ENCODE data around the gene CA10. TPM values are rescaled to one million over a fixed set of nuclear protein-coding genes. Genes with fewer than 3 reads are reported as not detected.

The CA10 gene
- total RNA-seq, 2 donors from 2014 or later, result not detected

GRCh38 chr17:51921500-51921899, 237.0 kb downstream of the CA10 start:
- Histone ChIP-seq H3K36me3 (no peaks in the 10 kb centered on the region), H3K9me3 (no peaks in the 10 kb centered on the region), H3K4me1 (no peaks in the 10 kb centered on the region), H3K4me3 (no peak overlapping the region), H3K27ac (no peak overlapping the region), H3K27me3 (no peaks in the 10 kb centered on the region)
- DNase-seq (ENCODE audit: low spot score), result no peak
- TF ChIP-seq CTCF (IDR thresholded peaks at IDR 0.05), result no peak

GRCh38 chr17:51914577-51914976, 243.9 kb downstream of the CA10 start:
- DNase-seq (ENCODE audit: low spot score), result no peak
- no peaks in the 10 kb centered on the region for H3K9me3 ChIP-seq
- H3K4me1 ChIP-seq, result no peaks in the 10 kb centered on the region
- H3K27me3 ChIP-seq, result no peaks in the 10 kb centered on the region
- no peak overlapping the region for H3K27ac ChIP-seq
- no peak for TF ChIP-seq CTCF (IDR thresholded peaks at IDR 0.05)
- no peaks in the 10 kb centered on the region for H3K36me3 ChIP-seq
- H3K4me3 ChIP-seq, result no peak overlapping the region

GRCh38 chr17:51913491-51914205, 244.9 kb downstream of the CA10 start:
- no peak for DNase-seq (ENCODE audit: low spot score)
- no peaks in the 10 kb centered on the region for H3K36me3 ChIP-seq
- H3K4me3 ChIP-seq, result no peak overlapping the region
- H3K27me3 ChIP-seq, result no peaks in the 10 kb centered on the region
- TF ChIP-seq CTCF (IDR thresholded peaks at IDR 0.05), result no peak
- no peak overlapping the region for H3K27ac ChIP-seq
- H3K9me3 ChIP-seq, result no peaks in the 10 kb centered on the region
- no peaks in the 10 kb centered on the region for H3K4me1 ChIP-seq

GRCh38 chr17:51912939-51913338, 245.6 kb downstream of the CA10 start:
- Histone ChIP-seq H3K4me3 (no peak overlapping the region), H3K36me3 (no peaks in the 10 kb centered on the region), H3K27ac (no peak overlapping the region), H3K9me3 (no peaks in the 10 kb centered on the region), H3K4me1 (no peaks in the 10 kb centered on the region), H3K27me3 (no peaks in the 10 kb centered on the region)
- no peak for TF ChIP-seq CTCF (IDR thresholded peaks at IDR 0.05)
- DNase-seq (ENCODE audit: low spot score), result no peak

GRCh38 chr17:51911237-51911636, 247.3 kb downstream of the CA10 start:
- Histone ChIP-seq H3K4me1 (no peaks in the 10 kb centered on the region), H3K36me3 (no peaks in the 10 kb centered on the region), H3K27me3 (no peaks in the 10 kb centered on the region), H3K27ac (no peak overlapping the region), H3K9me3 (no peaks in the 10 kb centered on the region), H3K4me3 (no peak overlapping the region)
- no peak for DNase-seq (ENCODE audit: low spot score)
- TF ChIP-seq CTCF (IDR thresholded peaks at IDR 0.05), result no peak

- no peak for TF ChIP-seq CTCF (IDR thresholded peaks at IDR 0.05)
- H3K27ac ChIP-seq, result no peak overlapping the region
- no peaks in the 10 kb centered on the region for H3K4me1 ChIP-seq
- DNase-seq (ENCODE audit: low spot score), result no peak
- H3K36me3 ChIP-seq, result no peaks in the 10 kb centered on the region
- no peak overlapping the region for H3K4me3 ChIP-seq
- H3K9me3 ChIP-seq, result no peaks in the 10 kb centered on the region
- H3K27me3 ChIP-seq, result no peaks in the 10 kb centered on the region
Observed at GRCh38 chr17:51909971-51910370, 248.5 kb downstream of the CA10 start.
